GM19463 (cell line): ENCODE measurements around the gene CFAP54.
A peak's percentile ranks its signal among the peaks of the same experiment; 100 is the strongest.
"Not testable (repeated sequence)": the region's sequence is repeated elsewhere in the genome, so short reads cannot be mapped to it uniquely, and the experiment has no call there.

ENCODE experiments used
- ATAC-seq: cut with Tn5 transposase; IDR thresholded peaks from one replicate; pipeline ENCODE4 v1.9.1; 2021; ENCODE audit warnings: mild to moderate bottlenecking, moderate library complexity; ENCODE audit not compliant: unreplicated experiment

CFAP54 gene

GRCh38 chr12:96720363-96720705 is 231.0 kb downstream of the CFAP54 start:
- peak; percentile 44 for ATAC-seq

- not testable (repeated sequence) for ATAC-seq
Measured at GRCh38 chr12:96729466-96729865, 240.1 kb downstream of the CFAP54 start.

- no peak for ATAC-seq
Measured at GRCh38 chr12:96729886-96730285, 240.5 kb downstream of the CFAP54 start.

GRCh38 chr12:96743606-96744005 is 254.2 kb downstream of the CFAP54 start:
- ATAC-seq = no peak

GRCh38 chr12:96749999-96750398 is 260.6 kb downstream of the CFAP54 start:
- no peak for ATAC-seq

GRCh38 chr12:96751626-96752025 is 262.2 kb downstream of the CFAP54 start:
- no peak for ATAC-seq

GRCh38 chr12:96752211-96752610 is 262.8 kb downstream of the CFAP54 start:
- ATAC-seq = no peak

- ATAC-seq = no peak
Measured at GRCh38 chr12:96766232-96766631, 276.9 kb downstream of the CFAP54 start.

GRCh38 chr12:96769400-96769799 is 280.0 kb downstream of the CFAP54 start:
- ATAC-seq = no peak

- ATAC-seq = no peak
Measured at GRCh38 chr12:96770219-96771102, 281.1 kb downstream of the CFAP54 start.

GRCh38 chr12:96773031-96773430 is 283.7 kb downstream of the CFAP54 start:
- no peak for ATAC-seq

- ATAC-seq = no peak
Measured at GRCh38 chr12:96774496-96775256, 285.3 kb downstream of the CFAP54 start.

- ATAC-seq = no peak
Measured at GRCh38 chr12:96776908-96777307, 287.5 kb downstream of the CFAP54 start.

GRCh38 chr12:96780330-96780729 is 291.0 kb downstream of the CFAP54 start:
- ATAC-seq = no peak

GRCh38 chr12:96786791-96787190 is 297.4 kb downstream of the CFAP54 start:
- ATAC-seq = no peak

GRCh38 chr12:96803969-96804368 is 314.6 kb downstream of the CFAP54 start:
- ATAC-seq = no peak

- no peak for ATAC-seq
Measured at GRCh38 chr12:96806272-96806671, 316.9 kb downstream of the CFAP54 start.

- no peak for ATAC-seq
Measured at GRCh38 chr12:96807741-96808140, 318.4 kb downstream of the CFAP54 start.

GRCh38 chr12:96808587-96808986 is 319.2 kb downstream of the CFAP54 start:
- no peak for ATAC-seq

- no peak for ATAC-seq
Measured at GRCh38 chr12:96809522-96809921, 320.1 kb downstream of the CFAP54 start.

- no peak for ATAC-seq
Measured at GRCh38 chr12:96810057-96810456, 320.7 kb downstream of the CFAP54 start.

- no peak for ATAC-seq
Measured at GRCh38 chr12:96810477-96810876, 321.1 kb downstream of the CFAP54 start.
